ENCODE results near the gene NACC2.

Gene NACC2

DNA sequence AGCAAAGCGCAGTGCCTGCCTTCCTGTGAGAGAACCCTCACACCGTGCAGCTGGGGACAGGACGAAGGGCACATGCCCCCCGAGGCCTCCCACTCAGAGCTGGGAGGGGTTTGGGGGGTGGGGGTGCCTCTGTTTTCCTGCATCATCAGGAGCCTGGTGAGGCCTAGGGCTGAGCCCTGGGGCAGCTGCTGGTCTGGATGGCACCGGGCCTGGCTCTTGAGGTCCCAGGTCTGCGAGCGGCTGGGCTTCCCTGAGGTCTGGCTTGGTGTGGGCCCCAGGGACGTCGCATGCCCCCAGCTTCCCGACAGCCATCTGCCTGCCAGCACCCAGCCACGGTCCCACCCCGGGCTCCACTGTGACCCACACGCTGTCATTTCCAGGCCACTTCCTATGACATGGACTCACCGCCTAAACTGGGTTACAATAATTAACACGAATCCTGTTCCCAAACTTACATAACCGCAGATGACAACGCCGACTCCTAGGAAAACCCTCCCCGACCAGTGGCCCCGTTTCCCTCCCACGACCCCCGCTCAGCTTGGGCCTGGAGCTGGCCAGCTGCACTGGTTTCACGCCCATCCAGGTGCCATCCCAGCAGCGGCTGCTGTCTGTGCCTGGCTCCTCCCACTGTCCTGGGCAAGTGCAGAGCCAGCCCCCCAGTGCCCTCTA, 8.7 kb downstream of the NACC2 start:
- TF ChIP-seq, protein P1, sequence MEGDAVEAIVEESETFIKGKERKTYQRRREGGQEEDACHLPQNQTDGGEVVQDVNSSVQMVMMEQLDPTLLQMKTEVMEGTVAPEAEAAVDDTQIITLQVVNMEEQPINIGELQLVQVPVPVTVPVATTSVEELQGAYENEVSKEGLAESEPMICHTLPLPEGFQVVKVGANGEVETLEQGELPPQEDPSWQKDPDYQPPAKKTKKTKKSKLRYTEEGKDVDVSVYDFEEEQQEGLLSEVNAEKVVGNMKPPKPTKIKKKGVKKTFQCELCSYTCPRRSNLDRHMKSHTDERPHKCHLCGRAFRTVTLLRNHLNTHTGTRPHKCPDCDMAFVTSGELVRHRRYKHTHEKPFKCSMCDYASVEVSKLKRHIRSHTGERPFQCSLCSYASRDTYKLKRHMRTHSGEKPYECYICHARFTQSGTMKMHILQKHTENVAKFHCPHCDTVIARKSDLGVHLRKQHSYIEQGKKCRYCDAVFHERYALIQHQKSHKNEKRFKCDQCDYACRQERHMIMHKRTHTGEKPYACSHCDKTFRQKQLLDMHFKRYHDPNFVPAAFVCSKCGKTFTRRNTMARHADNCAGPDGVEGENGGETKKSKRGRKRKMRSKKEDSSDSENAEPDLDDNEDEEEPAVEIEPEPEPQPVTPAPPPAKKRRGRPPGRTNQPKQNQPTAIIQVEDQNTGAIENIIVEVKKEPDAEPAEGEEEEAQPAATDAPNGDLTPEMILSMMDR (IDR thresholded peaks at IDR 0.05; ENCODE audit: low read depth, low read length), result no peak
- DNase-seq (ENCODE audit: extremely low read depth, low read depth), result no peak

- no peak for DNase-seq (ENCODE audit: extremely low read depth, low read depth)
- TF ChIP-seq, protein P1 (IDR thresholded peaks at IDR 0.05; ENCODE audit: low read depth, low read length), result no peak
These were observed 9.3 kb downstream of the NACC2 start for GRCh38 chr9:136085815-136086212.

- no peak for DNase-seq (ENCODE audit: extremely low read depth, low read depth)
- TF ChIP-seq, protein P1 (IDR thresholded peaks at IDR 0.05; ENCODE audit: low read depth, low read length), result no peak
These were observed 10.8 kb downstream of the NACC2 start for GRCh38 chr9:136084063-136084944.

DNA sequence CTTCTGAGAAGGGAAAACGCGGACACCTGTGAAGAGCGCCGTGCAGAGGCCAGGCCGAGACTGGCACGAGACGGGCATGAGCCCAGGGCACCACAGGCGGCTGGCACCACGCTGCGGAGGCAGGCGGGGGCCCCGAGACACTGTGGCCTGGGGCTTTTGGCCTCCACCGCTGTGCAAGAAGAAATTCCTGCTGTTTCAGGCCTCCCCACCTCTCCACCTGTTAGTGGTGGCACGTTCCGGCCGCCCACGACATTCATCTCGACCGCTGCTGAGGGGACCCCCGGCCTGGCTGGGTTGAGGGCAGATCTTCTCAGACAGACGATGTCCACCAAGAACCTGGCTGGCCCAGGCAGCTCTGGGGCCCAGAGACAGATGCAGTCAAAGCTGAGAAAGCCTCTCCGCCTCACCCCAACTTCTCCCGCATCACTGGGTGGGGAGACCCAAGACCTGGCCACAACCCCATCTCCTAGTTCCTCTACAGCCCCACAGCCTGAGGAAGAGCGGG, 11.5 kb downstream of the NACC2 start:
- TF ChIP-seq, protein P1 (IDR thresholded peaks at IDR 0.05; ENCODE audit: low read depth, low read length), result no peak
- no peak for DNase-seq (ENCODE audit: extremely low read depth, low read depth)

DNA sequence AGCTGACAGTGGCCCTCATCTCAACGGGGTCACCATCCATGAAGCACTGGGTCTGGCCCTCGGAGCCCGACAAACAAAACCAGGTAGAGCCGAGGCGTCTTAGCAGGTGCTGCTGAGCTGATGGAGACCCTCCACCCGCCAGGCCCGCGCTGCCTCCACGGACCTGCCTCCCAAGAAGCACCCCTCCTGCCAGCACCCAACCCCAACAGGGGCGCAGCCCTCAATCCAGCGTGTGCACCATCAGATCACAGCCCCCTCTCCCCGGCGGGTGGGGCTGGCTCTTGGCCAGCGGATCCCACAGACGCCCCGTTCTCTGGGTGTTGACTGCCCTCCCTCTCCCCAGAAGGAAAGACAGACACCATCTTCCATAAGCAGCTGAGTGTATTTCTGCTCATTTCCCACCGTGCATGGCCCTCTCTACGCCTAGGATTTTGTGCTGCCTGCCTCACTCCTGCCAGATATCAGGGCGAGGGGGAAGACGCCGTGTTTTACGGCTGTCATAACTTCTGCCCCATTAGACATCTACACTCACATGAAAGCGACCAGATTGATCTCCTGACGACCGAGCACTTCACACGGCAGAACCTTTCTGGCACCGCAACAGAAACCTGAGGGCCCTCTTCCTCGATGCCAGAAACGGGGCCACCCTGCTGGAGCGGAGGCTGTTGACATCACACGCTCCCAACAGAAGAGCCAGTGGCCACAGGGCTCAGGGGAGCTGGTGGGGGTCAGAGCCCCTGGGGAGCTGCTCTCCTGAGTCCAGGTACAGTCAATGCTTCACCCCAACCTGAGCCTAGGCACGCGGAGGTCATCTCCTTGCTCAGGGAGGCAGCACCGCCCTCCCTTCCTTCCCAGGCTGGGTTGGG, 12.4 kb downstream of the NACC2 start:
- TF ChIP-seq, protein P1 (IDR thresholded peaks at IDR 0.05; ENCODE audit: low read depth, low read length), result no peak
- DNase-seq (ENCODE audit: extremely low read depth, low read depth), result no peak

DNA sequence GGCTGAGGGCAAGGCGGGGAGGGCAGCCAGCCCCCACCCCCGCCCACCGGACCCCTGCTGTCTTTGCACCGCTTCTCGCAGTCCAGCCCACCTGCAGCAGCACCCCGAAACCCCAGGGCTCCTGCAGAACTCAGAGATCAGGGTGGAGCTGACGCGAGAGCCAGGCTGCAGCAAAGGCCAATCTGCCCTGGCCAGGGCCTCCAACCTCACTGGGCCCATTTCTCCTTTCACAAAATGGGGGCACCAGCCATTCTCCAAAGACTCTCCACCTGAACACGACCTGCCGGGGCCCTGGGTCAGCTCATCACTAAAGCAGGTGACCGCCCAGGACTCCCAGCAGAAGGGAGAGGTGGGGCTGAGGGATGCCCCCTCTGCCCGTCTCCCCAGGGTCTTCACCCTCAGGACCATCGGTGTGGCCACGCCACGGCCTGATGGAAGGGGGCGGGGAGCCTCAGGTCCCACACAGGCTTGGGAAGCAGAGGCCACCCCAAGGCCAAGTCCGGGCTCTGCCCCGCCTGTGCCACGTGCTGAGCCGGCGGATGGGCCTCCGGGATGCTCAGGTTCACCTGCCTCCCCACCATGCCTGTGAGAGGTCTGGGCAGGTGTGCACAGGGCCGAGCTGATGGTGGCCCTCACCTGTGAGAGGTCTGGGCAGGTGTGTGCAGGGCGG, 13.1 kb downstream of the NACC2 start:
- TF ChIP-seq, protein P1 (IDR thresholded peaks at IDR 0.05; ENCODE audit: low read depth, low read length), result no peak
- DNase-seq (ENCODE audit: extremely low read depth, low read depth), result no peak
